ENCODE data around the gene PBOV1.

DNA sequence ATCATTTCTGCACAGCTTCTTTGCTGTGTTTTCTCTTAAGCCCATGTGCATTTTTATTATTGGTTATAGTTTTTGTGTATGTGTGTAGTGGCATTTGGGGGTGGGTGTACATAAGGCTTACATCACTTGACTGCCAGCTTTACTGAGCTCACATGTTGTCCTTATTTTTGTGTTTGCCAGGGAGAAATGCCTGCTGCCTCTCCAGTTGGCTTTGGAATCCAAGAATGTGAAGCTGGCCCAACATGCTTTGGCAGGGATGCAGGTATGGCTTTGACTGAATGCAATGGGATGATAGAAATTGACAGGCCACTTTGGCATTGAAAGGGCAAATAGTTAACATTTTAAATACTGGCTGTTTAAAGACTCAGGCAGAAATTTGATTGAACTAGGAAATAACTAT lies 11.4 kb downstream of the PBOV1 start:
- TF ChIP-seq EP300 (IDR thresholded peaks at IDR 0.05; ENCODE audit: borderline replicate concordance), result no peak
- TF ChIP-seq, protein P1, sequence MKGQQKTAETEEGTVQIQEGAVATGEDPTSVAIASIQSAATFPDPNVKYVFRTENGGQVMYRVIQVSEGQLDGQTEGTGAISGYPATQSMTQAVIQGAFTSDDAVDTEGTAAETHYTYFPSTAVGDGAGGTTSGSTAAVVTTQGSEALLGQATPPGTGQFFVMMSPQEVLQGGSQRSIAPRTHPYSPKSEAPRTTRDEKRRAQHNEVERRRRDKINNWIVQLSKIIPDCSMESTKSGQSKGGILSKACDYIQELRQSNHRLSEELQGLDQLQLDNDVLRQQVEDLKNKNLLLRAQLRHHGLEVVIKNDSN (IDR thresholded peaks at IDR 0.05), result no peak
- TF ChIP-seq, protein P2, sequence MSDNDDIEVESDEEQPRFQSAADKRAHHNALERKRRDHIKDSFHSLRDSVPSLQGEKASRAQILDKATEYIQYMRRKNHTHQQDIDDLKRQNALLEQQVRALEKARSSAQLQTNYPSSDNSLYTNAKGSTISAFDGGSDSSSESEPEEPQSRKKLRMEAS (IDR thresholded peaks at IDR 0.05), result no peak
- TF ChIP-seq TAF1 (IDR thresholded peaks at IDR 0.05; ENCODE audit: low read depth), result no peak
- TF ChIP-seq CEBPB (IDR thresholded peaks at IDR 0.05), result no peak
- TF ChIP-seq TCF12 (IDR thresholded peaks at IDR 0.05; ENCODE audit: low read depth), result no peak
- TF ChIP-seq EGR1 (IDR thresholded peaks at IDR 0.05), result no peak
- no peak for TF ChIP-seq FOXM1 (IDR thresholded peaks at IDR 0.05; ENCODE audit: borderline replicate concordance, low read depth)
- TF ChIP-seq TEAD4 (IDR thresholded peaks at IDR 0.05), result no peak
- TF ChIP-seq, protein P3, sequence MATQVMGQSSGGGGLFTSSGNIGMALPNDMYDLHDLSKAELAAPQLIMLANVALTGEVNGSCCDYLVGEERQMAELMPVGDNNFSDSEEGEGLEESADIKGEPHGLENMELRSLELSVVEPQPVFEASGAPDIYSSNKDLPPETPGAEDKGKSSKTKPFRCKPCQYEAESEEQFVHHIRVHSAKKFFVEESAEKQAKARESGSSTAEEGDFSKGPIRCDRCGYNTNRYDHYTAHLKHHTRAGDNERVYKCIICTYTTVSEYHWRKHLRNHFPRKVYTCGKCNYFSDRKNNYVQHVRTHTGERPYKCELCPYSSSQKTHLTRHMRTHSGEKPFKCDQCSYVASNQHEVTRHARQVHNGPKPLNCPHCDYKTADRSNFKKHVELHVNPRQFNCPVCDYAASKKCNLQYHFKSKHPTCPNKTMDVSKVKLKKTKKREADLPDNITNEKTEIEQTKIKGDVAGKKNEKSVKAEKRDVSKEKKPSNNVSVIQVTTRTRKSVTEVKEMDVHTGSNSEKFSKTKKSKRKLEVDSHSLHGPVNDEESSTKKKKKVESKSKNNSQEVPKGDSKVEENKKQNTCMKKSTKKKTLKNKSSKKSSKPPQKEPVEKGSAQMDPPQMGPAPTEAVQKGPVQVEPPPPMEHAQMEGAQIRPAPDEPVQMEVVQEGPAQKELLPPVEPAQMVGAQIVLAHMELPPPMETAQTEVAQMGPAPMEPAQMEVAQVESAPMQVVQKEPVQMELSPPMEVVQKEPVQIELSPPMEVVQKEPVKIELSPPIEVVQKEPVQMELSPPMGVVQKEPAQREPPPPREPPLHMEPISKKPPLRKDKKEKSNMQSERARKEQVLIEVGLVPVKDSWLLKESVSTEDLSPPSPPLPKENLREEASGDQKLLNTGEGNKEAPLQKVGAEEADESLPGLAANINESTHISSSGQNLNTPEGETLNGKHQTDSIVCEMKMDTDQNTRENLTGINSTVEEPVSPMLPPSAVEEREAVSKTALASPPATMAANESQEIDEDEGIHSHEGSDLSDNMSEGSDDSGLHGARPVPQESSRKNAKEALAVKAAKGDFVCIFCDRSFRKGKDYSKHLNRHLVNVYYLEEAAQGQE (IDR thresholded peaks at IDR 0.05; ENCODE audit: low read depth), result no peak
- no peak for TF ChIP-seq YY1 (IDR thresholded peaks at IDR 0.05; ENCODE audit: low read depth)
- TF ChIP-seq RAD21 (IDR thresholded peaks at IDR 0.05; ENCODE audit: low read depth), result no peak
- no peak for TF ChIP-seq ZBTB7A (IDR thresholded peaks at IDR 0.05; ENCODE audit: low read depth)

All from Ishikawa (cell line).